Endothelial cell of umbilical vein (primary cell): ENCODE data around the gene SLC44A5. TPM values are rescaled to one million over a fixed set of nuclear protein-coding genes. Genes with fewer than 3 reads are reported as not detected.
A peak's percentile ranks its signal among the peaks of the same experiment; 100 is the strongest.

ENCODE experiments used
- BruUV-seq: library from RNA; stranded (reverse); fragments of 400-500 nt; replicated peaks from 2 replicates; lab custom pipeline; 2021; lab: Mats Ljungman, UMichigan
- CTCF ChIA-PET: fragments of 300-600, 350-600 bp; sonication (Branson Sonifier 250); formaldehyde crosslinking; loops from one replicate; lab custom pipeline; 2021; ENCODE audit warnings: antibody characterized with exemption, inconsistent platforms; lab: Charles Lee
- POLR2A ChIA-PET: fragments of 300-600, 350-600 bp; sonication (Branson Sonifier 250); formaldehyde crosslinking; loops from one replicate; lab custom pipeline; 2021; ENCODE audit warnings: antibody characterized with exemption, inconsistent platforms; lab: Charles Lee
- DNase-seq: peaks from one replicate; pipeline ENCODE4 v3.0.0-alpha.2; 2011; ENCODE audit warnings: low read depth, low spot score
- FAIRE-seq: peaks from 2 replicates; lab custom pipeline; 2011; peaks lifted over from hg19 to GRCh38; lab: Jason Lieb, UNC
- H2AFZ ChIP-seq: 2 replicates; pipeline ENCODE4 v1.6.0; 2012; ENCODE audit warnings: low read depth, low read length, control low read depth, inconsistent platforms
- H3K27ac ChIP-seq: 2 replicates; pipeline ENCODE4 v1.5.1; 2011; ENCODE audit warnings: low read depth, mild to moderate bottlenecking, control low read depth, low read length, moderate library complexity; ENCODE audit not compliant: insufficient read depth
- H3K27me3 ChIP-seq, 2 experiments: 2 replicates each; pipeline versions ENCODE4 v1.6.0 to v1.6.1; 2011; ENCODE audit warnings: low read length in 2 of 2, mixed read lengths in 1 of 2; ENCODE audit not compliant: control insufficient read depth in 2 of 2, insufficient read depth in 2 of 2
- H3K36me3 ChIP-seq, 2 experiments: 2 replicates in 1 of 2; 3 replicates in 1 of 2; pipeline ENCODE4 v1.5.1; 2011; ENCODE audit warnings: low read length in 2 of 2, mild to moderate bottlenecking in 1 of 2, moderate library complexity in 1 of 2; ENCODE audit not compliant: control insufficient read depth in 2 of 2, insufficient read depth in 2 of 2; ENCODE audit errors: extremely low read depth in 1 of 2
- H3K4me1 ChIP-seq: 3 replicates; pipeline ENCODE4 v1.5.1; 2011; ENCODE audit warnings: mild to moderate bottlenecking, low read length; ENCODE audit not compliant: control insufficient read depth, insufficient read depth; ENCODE audit errors: extremely low read depth
- H3K4me2 ChIP-seq: 2 replicates; pipeline ENCODE4 v1.6.1; 2011; ENCODE audit warnings: low read length, control low read depth, mixed read lengths; ENCODE audit not compliant: insufficient read depth
- H3K4me3 ChIP-seq, 3 experiments: fragments of 200-600 bp in 1 of 3; sonication (generic), shearing (Covaris generic) in 1 of 3; replicated peaks in 1 of 3; 2 replicates each; pipeline ENCODE4 v1.5.1; 2011 to 2016; ENCODE audit warnings: control low read depth in 3 of 3, low read length in 3 of 3, mild to moderate bottlenecking in 2 of 3, inconsistent platforms in 1 of 3, low read depth in 1 of 3, moderate library complexity in 1 of 3; ENCODE audit not compliant: insufficient read depth in 1 of 3
- H3K79me2 ChIP-seq: 2 replicates; pipeline ENCODE4 v1.6.0; 2012; ENCODE audit warnings: low read length, inconsistent platforms; ENCODE audit not compliant: control insufficient read depth, insufficient read depth
- H3K9ac ChIP-seq: replicated peaks from 2 replicates; pipeline ENCODE3; 2011; ENCODE audit warnings: low read length, control low read depth; ENCODE audit not compliant: insufficient read depth; ENCODE audit errors: extremely low read depth
- H3K9me1 ChIP-seq: replicated peaks from 3 replicates; pipeline ENCODE4 v1.6.0; 2011; ENCODE audit warnings: mild to moderate bottlenecking, low read length; ENCODE audit not compliant: control insufficient read depth, insufficient read depth; ENCODE audit errors: extremely low read depth
- H3K9me3 ChIP-seq: replicated peaks from 2 replicates; pipeline ENCODE4 v1.5.1; 2012; ENCODE audit warnings: low read length, inconsistent platforms; ENCODE audit not compliant: control insufficient read depth, insufficient read depth
- H4K20me1 ChIP-seq: replicated peaks from 2 replicates; pipeline ENCODE3; 2011; ENCODE audit warnings: mild to moderate bottlenecking, low read length; ENCODE audit not compliant: control insufficient read depth, insufficient read depth; ENCODE audit errors: extremely low read depth
- EZH2 ChIP-seq: IDR thresholded peaks from 2 replicates; pipeline ENCODE4 v1.6.1; 2012; ENCODE audit warnings: borderline replicate concordance, low read depth, mild to moderate bottlenecking, moderate library complexity, low read length, inconsistent platforms; ENCODE audit not compliant: severe bottlenecking
- FOS ChIP-seq: IDR thresholded peaks from 2 replicates; pipeline ENCODE4 v1.6.1; 2011; ENCODE audit warnings: mild to moderate bottlenecking, low read length, moderate library complexity, borderline replicate concordance; ENCODE audit not compliant: insufficient read depth
- GATA2 ChIP-seq: IDR thresholded peaks from 2 replicates; pipeline ENCODE4 v1.7.0; 2011; ENCODE audit warnings: low read depth, mild to moderate bottlenecking, moderate library complexity, mixed read lengths, low read length; ENCODE audit not compliant: insufficient read length, insufficient read depth
- JUN ChIP-seq: IDR thresholded peaks from 2 replicates; pipeline ENCODE4 v1.6.1; 2011; ENCODE audit warnings: borderline replicate concordance, low read depth; ENCODE audit not compliant: insufficient read length, insufficient read depth
- MYC ChIP-seq: IDR thresholded peaks from one replicate; pipeline ENCODE4 v1.6.1; 2011; ENCODE audit warnings: mild to moderate bottlenecking, low read depth, low read length
- POLR2A ChIP-seq: IDR thresholded peaks from 2 replicates; pipeline ENCODE4 v1.6.1; 2012; ENCODE audit warnings: low read depth, mild to moderate bottlenecking, control low read depth, low read length
- POLR2AphosphoS5 ChIP-seq: IDR thresholded peaks from 2 replicates; pipeline ENCODE4 v1.6.1; 2012; ENCODE audit warnings: low read depth, mild to moderate bottlenecking, control low read depth, low read length, moderate library complexity; ENCODE audit not compliant: insufficient read depth
- dilution Hi-C: fragments of 300-500 bp; cut with MboI; formaldehyde crosslinking; loops from one replicate; pipeline ENCODE4 v1.15.0; 2019; ENCODE audit warnings: low sequenced_read_pairs; ENCODE audit not compliant: extremely low pct_ligation_motif_present
- intact Hi-C: fragments of 100-400 bp; cut with micrococcal nuclease; formaldehyde crosslinking; loops from one replicate; pipeline ENCODE4 v1.10.0; 2022
- polyA plus RNA-seq, 4 experiments: library from polyadenylated mRNA; depleted of rRNA in 3 of 4; stranded (reverse) in 3 of 4; unstranded in 1 of 4; fragments of >200 nt; gene quantifications; 2 replicates each; pipeline versions ENCODE4 v1.2.1 to v1.2.3, GENCODE V29; 2011 to 2012; ENCODE audit warnings: missing spikeins in 1 of 4
- total RNA-seq: library from RNA; stranded (reverse); gene quantifications from 2 replicates; pipeline ENCODE4 v1.2.3, GENCODE V29; 2021
- TF ChIP-seq, protein P1 (sequence below), 2 donors: IDR thresholded peaks; 1 replicate in 1 of 2; 2 replicates in 1 of 2; pipeline ENCODE4 v1.5.1; 2011; ENCODE audit warnings: low read length in 2 of 2, mild to moderate bottlenecking in 2 of 2, moderate library complexity in 2 of 2, control low read depth in 1 of 2, inconsistent platforms in 1 of 2, low read depth in 1 of 2; ENCODE audit not compliant: insufficient read depth in 1 of 2; ENCODE audit errors: extremely low read depth in 1 of 2
- TF ChIP-seq, protein P2 (sequence below): IDR thresholded peaks from 2 replicates; pipeline ENCODE4 v1.6.1; 2011; ENCODE audit not compliant: insufficient read depth, insufficient read length

SLC44A5 gene
- total and polyA plus RNA-seq, 2 donors (not counting 3 experiments of a cell fraction or from before 2014, with no cell fraction given) = 1.6 to 3.2 TPM

DNA sequence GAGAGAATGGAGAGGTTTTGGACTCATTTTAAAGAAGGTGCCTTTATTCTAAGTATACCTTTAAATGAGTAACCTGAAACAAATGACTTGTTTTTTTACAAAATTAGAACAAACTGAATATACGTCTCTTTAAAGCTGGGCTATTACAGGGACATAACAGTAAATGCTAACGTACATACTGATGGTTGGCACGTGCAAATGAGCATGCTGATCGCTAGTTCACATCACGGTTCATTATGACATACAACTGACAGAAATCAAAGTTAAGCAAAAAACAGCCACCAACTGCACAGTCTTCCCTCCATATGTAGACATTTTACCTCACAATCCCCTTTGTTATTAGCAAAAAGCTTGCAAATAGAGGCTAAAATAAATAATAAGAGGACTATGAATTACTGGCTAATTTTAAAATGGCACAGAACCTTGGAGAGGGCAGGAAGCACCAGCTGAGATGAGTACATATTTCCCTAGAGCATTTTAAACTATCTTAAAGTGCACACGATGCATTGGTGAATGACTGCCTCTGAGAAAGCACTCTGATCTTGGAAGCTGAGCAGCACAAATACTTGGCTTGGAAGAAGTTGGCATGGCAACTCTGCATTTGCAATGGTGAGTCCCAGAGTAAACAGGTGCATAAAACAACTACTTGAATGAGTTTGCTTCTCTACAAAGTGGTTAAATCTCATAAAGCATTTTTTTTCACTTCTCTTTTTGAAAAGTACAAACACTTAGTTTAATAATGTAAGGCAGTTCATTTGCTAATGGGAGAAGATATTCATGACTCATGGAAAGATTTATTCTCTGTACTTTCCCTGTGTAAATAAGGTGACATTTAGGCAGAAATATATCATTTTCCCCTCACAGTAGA lies 272.1 kb downstream of the SLC44A5 start:
- no TSS peak for BruUV-seq
- H3K4me3 ChIP-seq = no peak overlapping the region
- FAIRE-seq = no peak
- no peaks in the 10 kb centered on the region for H4K20me1 ChIP-seq
- peak; percentile 6 for DNase-seq
- H3K27ac ChIP-seq = no peak overlapping the region
- intact Hi-C loops (no loop called here), dilution Hi-C loops (no loop called here)
- no peaks in the 10 kb centered on the region for H3K4me1 ChIP-seq
- TF ChIP-seq POLR2AphosphoS5 (no peak), GATA2 (no peak), EZH2 (no peak), POLR2A (no peak), FOS (no peak), JUN (no peak), MYC (no peak)
- TF ChIP-seq, protein P1, sequence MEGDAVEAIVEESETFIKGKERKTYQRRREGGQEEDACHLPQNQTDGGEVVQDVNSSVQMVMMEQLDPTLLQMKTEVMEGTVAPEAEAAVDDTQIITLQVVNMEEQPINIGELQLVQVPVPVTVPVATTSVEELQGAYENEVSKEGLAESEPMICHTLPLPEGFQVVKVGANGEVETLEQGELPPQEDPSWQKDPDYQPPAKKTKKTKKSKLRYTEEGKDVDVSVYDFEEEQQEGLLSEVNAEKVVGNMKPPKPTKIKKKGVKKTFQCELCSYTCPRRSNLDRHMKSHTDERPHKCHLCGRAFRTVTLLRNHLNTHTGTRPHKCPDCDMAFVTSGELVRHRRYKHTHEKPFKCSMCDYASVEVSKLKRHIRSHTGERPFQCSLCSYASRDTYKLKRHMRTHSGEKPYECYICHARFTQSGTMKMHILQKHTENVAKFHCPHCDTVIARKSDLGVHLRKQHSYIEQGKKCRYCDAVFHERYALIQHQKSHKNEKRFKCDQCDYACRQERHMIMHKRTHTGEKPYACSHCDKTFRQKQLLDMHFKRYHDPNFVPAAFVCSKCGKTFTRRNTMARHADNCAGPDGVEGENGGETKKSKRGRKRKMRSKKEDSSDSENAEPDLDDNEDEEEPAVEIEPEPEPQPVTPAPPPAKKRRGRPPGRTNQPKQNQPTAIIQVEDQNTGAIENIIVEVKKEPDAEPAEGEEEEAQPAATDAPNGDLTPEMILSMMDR (IDR thresholded peaks at IDR 0.05; ENCODE audit: extremely low read depth in 1 of 2, insufficient read depth in 1 of 2, low read depth in 1 of 2, low read length in 2 of 2) = no peak
- TF ChIP-seq, protein P2, sequence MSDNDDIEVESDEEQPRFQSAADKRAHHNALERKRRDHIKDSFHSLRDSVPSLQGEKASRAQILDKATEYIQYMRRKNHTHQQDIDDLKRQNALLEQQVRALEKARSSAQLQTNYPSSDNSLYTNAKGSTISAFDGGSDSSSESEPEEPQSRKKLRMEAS = no peak
- no peaks in the 10 kb centered on the region for H3K9me1 ChIP-seq
- H3K27me3 ChIP-seq = no peaks in the 10 kb centered on the region
- H3K36me3 ChIP-seq = no peaks in the 10 kb centered on the region
- no peak overlapping the region for H3K4me2 ChIP-seq
- ChIA-PET POLR2A (no interaction called here), CTCF (interaction anchor here (0.7 kb wide), 1 partner anchor 73 kb away, joined by 3 read pairs; no protein-coding TSS in a partner anchor)
- no peaks in the 10 kb centered on the region for H3K79me2 ChIP-seq
- no peaks in the 10 kb centered on the region for H3K9me3 ChIP-seq
- H3K9ac ChIP-seq = no peak overlapping the region
- no peak overlapping the region for H2AFZ ChIP-seq
